ENCODE results near the gene ATP11B.

The ATP11B gene

DNA sequence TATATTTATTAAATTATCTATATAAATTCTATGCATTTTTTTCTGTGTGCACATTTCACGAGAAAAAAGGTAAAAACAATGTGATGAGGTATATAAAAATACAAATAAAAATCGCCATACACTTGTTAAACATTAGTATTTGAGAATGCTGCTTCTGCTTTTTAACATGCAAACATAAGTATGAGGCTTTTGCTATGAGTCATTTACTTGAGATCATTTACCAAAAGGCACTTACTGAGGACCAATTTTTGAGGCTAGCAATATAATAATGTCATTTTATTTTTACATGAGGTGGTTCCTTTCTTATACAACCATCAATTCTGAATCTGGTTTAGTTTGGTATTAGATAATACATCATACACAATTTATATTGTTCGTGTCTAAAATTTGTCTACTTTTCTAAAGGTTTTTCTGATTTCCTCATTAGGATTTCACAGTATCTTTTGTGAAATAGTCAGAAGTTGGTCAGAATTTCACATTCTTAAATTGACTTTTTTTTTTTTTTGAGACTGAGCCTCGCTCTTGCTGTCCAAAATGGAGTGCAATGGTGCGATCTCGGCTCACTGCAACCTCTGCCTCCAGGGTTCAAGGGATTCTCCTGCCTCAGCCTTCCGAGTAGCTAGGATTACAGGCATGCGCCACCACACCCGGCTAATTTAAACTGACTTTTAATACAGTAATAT lies 161.4 kb downstream of the ATP11B start:
- Histone ChIP-seq H3K27ac (no peak overlapping the region), H3K4me3 (no peak overlapping the region)
- no peak for DNase-seq (ENCODE audit: low spot score)
- TF ChIP-seq CTCF (IDR thresholded peaks at IDR 0.05), result no peak

DNA sequence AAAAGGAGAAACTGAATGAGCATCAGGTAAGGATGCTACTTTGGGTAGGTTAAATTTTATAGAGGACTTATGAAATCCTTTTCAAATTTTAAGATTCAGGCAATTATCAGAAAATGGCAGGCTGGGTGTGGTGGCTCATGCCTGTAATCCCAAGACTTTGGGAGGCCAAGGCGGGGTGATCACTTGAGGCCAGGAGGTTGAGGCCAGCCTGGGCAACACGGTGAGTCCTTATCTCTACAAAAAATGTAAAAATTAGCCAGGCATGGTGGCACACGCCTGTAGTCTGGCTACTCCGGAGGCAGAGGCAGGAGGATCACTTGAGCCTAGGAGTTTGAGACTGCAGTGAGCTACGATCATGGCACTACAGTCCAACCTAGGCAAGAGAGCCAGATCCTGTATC lies 163.9 kb downstream of the ATP11B start:
- TF ChIP-seq CTCF (IDR thresholded peaks at IDR 0.05), result no peak
- no peak overlapping the region for H3K4me3 ChIP-seq

DNA sequence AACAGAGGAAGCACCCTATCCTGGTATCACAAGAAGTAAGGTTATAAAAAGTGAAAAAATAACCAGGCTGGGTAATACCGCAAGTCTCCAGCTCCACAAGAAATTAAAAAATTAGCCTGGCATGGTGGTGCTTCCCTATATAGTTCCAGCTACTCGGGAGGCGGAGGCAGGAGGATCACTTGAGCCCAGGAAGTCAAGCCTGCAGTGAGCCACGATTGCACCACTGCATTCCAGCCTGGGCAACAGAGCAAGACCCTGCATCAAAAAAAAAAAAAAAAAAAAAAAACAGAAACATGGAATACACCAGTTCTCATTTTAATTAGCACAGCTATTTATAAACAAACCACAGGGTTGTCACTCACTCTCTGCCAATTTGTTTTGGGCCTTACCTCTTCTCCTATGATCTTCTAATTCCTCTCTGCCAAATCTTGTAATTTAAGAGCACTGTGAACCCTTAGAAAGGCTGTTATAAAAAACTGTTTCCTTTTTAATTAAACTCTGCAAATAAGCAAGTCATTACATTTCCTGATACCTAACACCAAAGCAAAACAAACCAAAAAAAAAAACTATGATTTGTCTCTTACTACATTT lies 164.5 kb downstream of the ATP11B start:
- Histone ChIP-seq H3K4me3 (no peak overlapping the region), H3K27ac (no peak overlapping the region)
- DNase-seq (ENCODE audit: low spot score), result no peak
- no peak for TF ChIP-seq CTCF (IDR thresholded peaks at IDR 0.05)

More for the DNA sequence above, 163.9 kb downstream of the ATP11B start:
- H3K27ac ChIP-seq, result no peak overlapping the region
- no peak for DNase-seq (ENCODE audit: low spot score)

GRCh38 chr3:182959474-182960350 lies 166.4 kb downstream of the ATP11B start:
- DNase-seq (ENCODE audit: low spot score), result no peak
- Histone ChIP-seq H3K4me3 (no peak overlapping the region), H3K27ac (no peak overlapping the region)
- no peak for TF ChIP-seq CTCF (IDR thresholded peaks at IDR 0.05)

GRCh38 chr3:182962166-182962565 lies 168.9 kb downstream of the ATP11B start:
- Histone ChIP-seq H3K27ac (no peak overlapping the region), H3K4me3 (no peak overlapping the region)
- no peak for TF ChIP-seq CTCF (IDR thresholded peaks at IDR 0.05)
- no peak for DNase-seq (ENCODE audit: low spot score)

DNA sequence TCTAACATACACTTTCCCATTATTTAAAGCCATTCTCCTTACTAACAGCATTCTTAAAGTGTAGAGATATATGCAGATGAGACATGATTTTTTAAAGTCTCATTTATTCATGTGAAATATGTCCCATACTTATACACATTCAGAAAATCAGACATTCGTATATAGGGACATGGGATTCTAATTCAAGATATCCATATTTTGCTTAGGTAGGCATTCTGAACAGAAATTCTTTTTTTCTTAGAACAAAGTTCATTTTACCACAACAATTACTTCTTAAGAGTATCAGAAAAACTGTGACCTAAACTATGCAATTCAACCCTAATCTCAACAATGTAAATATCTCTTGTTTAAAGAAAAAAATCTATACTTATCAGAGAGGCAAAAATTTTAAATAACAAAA lies 170.9 kb downstream of the ATP11B start:
- H3K27ac ChIP-seq, result no peak overlapping the region
- no peak for DNase-seq (ENCODE audit: low spot score)
- no peak for TF ChIP-seq CTCF (IDR thresholded peaks at IDR 0.05)

More for the DNA sequence above, 170.9 kb downstream of the ATP11B start:
- no peak overlapping the region for H3K4me3 ChIP-seq

Data from coronary artery (tissue), 2 donors.